IPS DF 4.7 (cell line): ENCODE results near the gene PLXNA2.

Source experiments
- DNase-seq: peaks from one replicate; pipeline ENCODE4 v3.0.0-alpha.2; 2013; ENCODE audit warnings: low spot score; ENCODE audit errors: extremely low read depth

PLXNA2 gene

GRCh38 chr1:208225954-208226937 lies 17.9 kb downstream of the PLXNA2 start:
- DNase-seq, result no peak

- DNase-seq, result no peak
These were observed 19.9 kb downstream of the PLXNA2 start for GRCh38 chr1:208224192-208224713.

GRCh38 chr1:208223136-208223535 lies 21.0 kb downstream of the PLXNA2 start:
- no peak for DNase-seq

- DNase-seq, result no peak
These were observed 21.6 kb downstream of the PLXNA2 start for GRCh38 chr1:208222376-208223126.

- no peak for DNase-seq
These were observed 22.9 kb downstream of the PLXNA2 start for GRCh38 chr1:208221291-208221622.

GRCh38 chr1:208219659-208220282 lies 24.4 kb downstream of the PLXNA2 start:
- DNase-seq, result no peak

GRCh38 chr1:208219098-208219658 lies 25.0 kb downstream of the PLXNA2 start:
- no peak for DNase-seq

- DNase-seq, result no peak
These were observed 25.7 kb downstream of the PLXNA2 start for GRCh38 chr1:208218237-208219097.

- DNase-seq, result no peak
These were observed 26.4 kb downstream of the PLXNA2 start for GRCh38 chr1:208217781-208218180.

GRCh38 chr1:208216806-208217205 lies 27.4 kb downstream of the PLXNA2 start:
- no peak for DNase-seq

- DNase-seq, result no peak
These were observed 28.1 kb downstream of the PLXNA2 start for GRCh38 chr1:208216062-208216461.

GRCh38 chr1:208215393-208215792 lies 28.8 kb downstream of the PLXNA2 start:
- DNase-seq, result no peak

- DNase-seq, result no peak
These were observed 30.4 kb downstream of the PLXNA2 start for GRCh38 chr1:208213786-208214185.

- DNase-seq, result no peak
These were observed 31.3 kb downstream of the PLXNA2 start for GRCh38 chr1:208212893-208213292.

- no peak for DNase-seq
These were observed 32.0 kb downstream of the PLXNA2 start for GRCh38 chr1:208211921-208212843.

- no peak for DNase-seq
These were observed 34.1 kb downstream of the PLXNA2 start for GRCh38 chr1:208209896-208210589.

- DNase-seq, result no peak
These were observed 34.9 kb downstream of the PLXNA2 start for GRCh38 chr1:208209286-208209685.

- no peak for DNase-seq
These were observed 36.1 kb downstream of the PLXNA2 start for GRCh38 chr1:208208132-208208487.
